IMR-90 (cell line): ENCODE measurements around the gene PCBD1. TPM values are rescaled to one million over a fixed set of nuclear protein-coding genes. Genes with fewer than 3 reads are reported as not detected.

ENCODE experiments used
- ATAC-seq: fragments of 200-7000 bp; cut with Tn5 transposase; 2 replicates; pipeline ENCODE4 v1.9.1; 2020; ENCODE audit warnings: low read depth, mild to moderate bottlenecking, moderate library complexity
- BruUV-seq: library from RNA; stranded (reverse); fragments of 400-500 nt; replicated peaks from 2 replicates; lab custom pipeline; 2021; lab: Mats Ljungman, UMichigan
- CTCF ChIA-PET: fragments of 300-600 bp; formaldehyde crosslinking; extraction: SDS; loops from one replicate; lab custom pipeline; 2021; ENCODE audit warnings: antibody characterized with exemption; lab: Yijun Ruan, JAX
- POLR2A ChIA-PET: fragments of 300-600 bp; sonication (Branson Sonifier 250); formaldehyde crosslinking; loops from one replicate; lab custom pipeline; 2022; ENCODE audit warnings: antibody characterized with exemption; ENCODE audit not compliant: unreplicated experiment; lab: Charles Lee
- DNase-seq: peaks from one replicate; pipeline ENCODE4 v3.0.0; 2013
- H2AFZ ChIP-seq: replicated peaks from 2 replicates; pipeline ENCODE3; 2013; ENCODE audit warnings: low read length, mild to moderate bottlenecking; ENCODE audit not compliant: poor library complexity
- H2AK5ac ChIP-seq: 2 replicates; pipeline ENCODE4 v1.6.1; 2013; ENCODE audit warnings: low read depth, low read length, inconsistent platforms
- H2AK9ac ChIP-seq: replicated peaks from 2 replicates; pipeline ENCODE3; 2013; ENCODE audit warnings: mild to moderate bottlenecking, low read depth, low read length, moderate library complexity; ENCODE audit not compliant: poor library complexity
- H2BK120ac ChIP-seq: 2 replicates; pipeline ENCODE4 v1.6.1; 2013; ENCODE audit warnings: low read depth, low read length, inconsistent platforms
- H2BK15ac ChIP-seq: 3 replicates; pipeline ENCODE4 v1.6.1; 2013; ENCODE audit warnings: low read depth, low read length, inconsistent platforms
- H2BK20ac ChIP-seq: 2 replicates; pipeline ENCODE4 v1.6.1; 2013; ENCODE audit warnings: low read depth, mild to moderate bottlenecking, inconsistent platforms, low read length, moderate library complexity
- H2BK5ac ChIP-seq: 2 replicates; pipeline ENCODE4 v1.6.1; 2013; ENCODE audit warnings: mild to moderate bottlenecking, low read depth, low read length, inconsistent platforms; ENCODE audit not compliant: poor library complexity, severe bottlenecking
- H3K14ac ChIP-seq: replicated peaks from 2 replicates; pipeline ENCODE4 v1.6.1; 2013; ENCODE audit warnings: low read depth, low read length, inconsistent platforms
- H3K18ac ChIP-seq: 2 replicates; pipeline ENCODE4 v1.6.1; 2013; ENCODE audit warnings: low read depth, low read length, control low read depth
- H3K23ac ChIP-seq: 2 replicates; pipeline ENCODE4 v1.6.1; 2013; ENCODE audit warnings: low read depth, low read length, inconsistent platforms
- H3K27ac ChIP-seq: 2 replicates; pipeline ENCODE4 v1.5.1; 2013; ENCODE audit warnings: mild to moderate bottlenecking, control low read depth, low read length; ENCODE audit not compliant: insufficient read depth
- H3K27me3 ChIP-seq: 2 replicates; pipeline ENCODE4 v1.6.1; 2013; ENCODE audit warnings: low read length; ENCODE audit not compliant: control insufficient read depth, insufficient read depth
- H3K36me3 ChIP-seq: 2 replicates; pipeline ENCODE4 v1.6.1; 2013; ENCODE audit warnings: low read length, mixed read lengths; ENCODE audit not compliant: control insufficient read depth, insufficient read depth
- H3K4ac ChIP-seq: 2 replicates; pipeline ENCODE4 v1.6.1; 2013; ENCODE audit warnings: low read depth, low read length, inconsistent platforms
- H3K4me1 ChIP-seq: 2 replicates; pipeline ENCODE4 v1.6.1; 2013; ENCODE audit warnings: low read length, mixed read lengths; ENCODE audit not compliant: control insufficient read depth, insufficient read depth
- H3K4me2 ChIP-seq: 2 replicates; pipeline ENCODE4 v1.6.1; 2013; ENCODE audit warnings: low read depth, mild to moderate bottlenecking, control low read depth, low read length, moderate library complexity
- H3K4me3 ChIP-seq: 2 replicates; pipeline ENCODE4 v1.5.1; 2013; ENCODE audit warnings: low read depth, mild to moderate bottlenecking, control low read depth, low read length, moderate library complexity; ENCODE audit not compliant: insufficient read depth
- H3K56ac ChIP-seq: 2 replicates; pipeline ENCODE4 v1.6.1; 2013; ENCODE audit warnings: low read length, inconsistent platforms; ENCODE audit not compliant: insufficient read depth; ENCODE audit errors: extremely low read depth
- H3K79me1 ChIP-seq, 2 experiments: 2 replicates each; pipeline ENCODE4 v1.6.1; 2013; ENCODE audit warnings: low read length in 2 of 2, inconsistent platforms in 1 of 2, low read depth in 1 of 2
- H3K9ac ChIP-seq: 2 replicates; pipeline ENCODE4 v1.6.1; 2013; ENCODE audit warnings: low read depth, low read length, control low read depth
- H3K9me1 ChIP-seq: 2 replicates; pipeline ENCODE4 v1.6.1; 2013; ENCODE audit warnings: low read length, inconsistent platforms; ENCODE audit not compliant: insufficient read depth
- H3K9me3 ChIP-seq: 2 replicates; pipeline ENCODE4 v1.6.1; 2013; ENCODE audit warnings: low read length; ENCODE audit not compliant: control insufficient read depth, insufficient read depth
- H4K20me1 ChIP-seq: 2 replicates; pipeline ENCODE4 v1.6.1; 2013; ENCODE audit warnings: low read length, inconsistent platforms; ENCODE audit not compliant: insufficient read depth
- H4K5ac ChIP-seq: 2 replicates; pipeline ENCODE4 v1.6.1; 2013; ENCODE audit warnings: mild to moderate bottlenecking, low read depth, low read length, control low read depth
- H4K8ac ChIP-seq, 2 experiments: 2 replicates each; pipeline ENCODE4 v1.6.1; 2013; ENCODE audit warnings: low read depth in 2 of 2, low read length in 2 of 2, control low read depth in 1 of 2, inconsistent platforms in 1 of 2
- H4K91ac ChIP-seq: 2 replicates; pipeline ENCODE4 v1.6.1; 2013; ENCODE audit warnings: low read depth, low read length, inconsistent platforms; ENCODE audit not compliant: insufficient read depth
- BHLHE40 ChIP-seq: fragments of 150-350 bp; IDR thresholded peaks from 2 replicates; pipeline ENCODE4 v1.6.1; 2016; ENCODE audit warnings: mild to moderate bottlenecking, low read depth, low read length
- CEBPB ChIP-seq: IDR thresholded peaks from 2 replicates; pipeline ENCODE4 v1.6.1; 2012; ENCODE audit warnings: low read depth, low read length, improper control_type of control experiment
- CHD1 ChIP-seq: IDR thresholded peaks from 2 replicates; pipeline ENCODE4 v1.6.1; 2012; ENCODE audit warnings: low read depth, low read length, improper control_type of control experiment
- CTCF ChIP-seq: conservative IDR thresholded peaks from 2 replicates; pipeline ENCODE4 v1.5.1; 2012; ENCODE audit warnings: mild to moderate bottlenecking, low read depth, low read length, improper control_type of control experiment
- ELK1 ChIP-seq: fragments of 150-350 bp; IDR thresholded peaks from 2 replicates; pipeline ENCODE4 v1.6.1; 2016; ENCODE audit warnings: low read depth, mild to moderate bottlenecking, low read length, moderate library complexity, borderline replicate concordance
- FOS ChIP-seq: fragments of 150-350 bp; IDR thresholded peaks from 2 replicates; pipeline ENCODE4 v1.6.1; 2016; ENCODE audit warnings: low read depth, low read length
- MAFK ChIP-seq: IDR thresholded peaks from 2 replicates; pipeline ENCODE4 v1.6.1; 2012; ENCODE audit warnings: low read depth, low read length, improper control_type of control experiment
- MAZ ChIP-seq: IDR thresholded peaks from 2 replicates; pipeline ENCODE4 v1.6.1; 2012; ENCODE audit warnings: low read depth, mild to moderate bottlenecking, low read length, improper control_type of control experiment, moderate library complexity, borderline replicate concordance
- MXI1 ChIP-seq: IDR thresholded peaks from 2 replicates; pipeline ENCODE4 v1.6.1; 2012; ENCODE audit warnings: low read depth, mild to moderate bottlenecking, low read length, moderate library complexity, borderline replicate concordance
- NFE2L2 ChIP-seq: fragments of 150-350 bp; IDR thresholded peaks from 2 replicates; pipeline ENCODE4 v1.6.1; 2016; ENCODE audit warnings: low read depth, mild to moderate bottlenecking, low read length
- POLR2A ChIP-seq: IDR thresholded peaks from 2 replicates; pipeline ENCODE4 v1.6.1; 2012; ENCODE audit warnings: mild to moderate bottlenecking, low read depth, low read length
- RAD21 ChIP-seq: IDR thresholded peaks from 2 replicates; pipeline ENCODE4 v1.6.1; 2012; ENCODE audit warnings: low read length, improper control_type of control experiment
- RCOR1 ChIP-seq: IDR thresholded peaks from 2 replicates; pipeline ENCODE4 v1.6.1; 2012; ENCODE audit warnings: mild to moderate bottlenecking, low read length, improper control_type of control experiment; ENCODE audit not compliant: insufficient replicate concordance
- RFX5 ChIP-seq: IDR thresholded peaks from 2 replicates; pipeline ENCODE4 v1.8.0; 2012; ENCODE audit warnings: low read depth, mild to moderate bottlenecking, low read length, moderate library complexity
- SMC3 ChIP-seq: fragments of 150-350 bp; IDR thresholded peaks from 2 replicates; pipeline ENCODE4 v1.6.1; 2016; ENCODE audit warnings: low read depth, mild to moderate bottlenecking, antibody characterized with exemption, low read length, moderate library complexity
- USF2 ChIP-seq: fragments of 150-350 bp; IDR thresholded peaks from 2 replicates; pipeline ENCODE4 v1.6.1; 2017; ENCODE audit warnings: mild to moderate bottlenecking, antibody characterized with exemption, low read length, low read depth
- WGBS, 2 experiments: methylation state at CpG; one replicate each; pipeline versions ENCODE4 v1.1.5 to v1.1.7; 2013; ENCODE audit warnings: missing lambda C conversion rate in 2 of 2; ENCODE audit not compliant: insufficient read length in 1 of 2; ENCODE audit errors: extremely low coverage in 2 of 2; 5-methylcytosine and 5-hydroxymethylcytosine counted together
- dilution Hi-C: fragments of 300-500 bp; cut with HindIII; formaldehyde crosslinking; loops from one replicate; pipeline ENCODE4 v1.14.3; 2018; ENCODE audit warnings: low sequenced_read_pairs; ENCODE audit not compliant: unreplicated experiment
- in situ Hi-C: fragments of 300-500 bp; cut with MboI; formaldehyde crosslinking; loops from 3 replicates; pipeline ENCODE4 v1.14.3; 2019; ENCODE audit warnings: low sequenced_read_pairs, inconsistent platforms, mixed read lengths
- intact Hi-C: fragments of 100-400 bp; cut with micrococcal nuclease; formaldehyde crosslinking; loops from 2 replicates; pipeline ENCODE4 v1.10.0; 2022
- polyA plus RNA-seq, 3 experiments: library from polyadenylated mRNA; depleted of rRNA; stranded (reverse); fragments of >200 nt; gene quantifications; 2 replicates each; pipeline ENCODE4 v1.2.3, GENCODE V29; 2012; ENCODE audit warnings: low replicate concordance in 1 of 3
- total RNA-seq: library from RNA; depleted of rRNA; stranded (reverse); fragments of >200 nt; gene quantifications from 2 replicates; pipeline ENCODE4 v1.2.3, GENCODE V29; 2012

PCBD1 gene
- total and polyA plus RNA-seq, 2 of the 4 experiments (the other 2 are of a cell fraction), result 15.8 to 31.6 TPM

GRCh38 chr10:70906953-70907636 lies 18.7 kb upstream of the PCBD1 start:
- Histone ChIP-seq H4K5ac (no peak overlapping the region), H4K8ac (no peak overlapping the region), H3K4ac (no peak overlapping the region), H3K9me1 (no peaks in the 10 kb centered on the region), H3K27ac (no peak overlapping the region), H3K4me2 (no peak overlapping the region), H2AFZ (peak overlapping the region; percentile 51), H3K9ac (no peak overlapping the region), H3K79me1 (no peaks in the 10 kb centered on the region), H3K23ac (no peak overlapping the region), H3K36me3 (no peaks in the 10 kb centered on the region), H2BK15ac (no peak overlapping the region), H2BK20ac (no peak overlapping the region), H2AK9ac (no peak overlapping the region), H2AK5ac (no peak overlapping the region), H3K27me3 (peaks cover 56% of the 10 kb centered on the region), H3K4me3 (no peak overlapping the region), H4K91ac (no peak overlapping the region), H3K18ac (no peak overlapping the region), H2BK120ac (no peak overlapping the region), H3K9me3 (no peaks in the 10 kb centered on the region), H3K14ac (no peak overlapping the region), H3K4me1 (no peaks in the 10 kb centered on the region), H3K56ac (no peak overlapping the region), H4K20me1 (no peaks in the 10 kb centered on the region; the same call in 1 of the 2 replicates), H2BK5ac (no peak overlapping the region)
- ChIA-PET POLR2A (no interaction called here), CTCF (no interaction called here)
- ATAC-seq (no peak), DNase-seq (no peak)
- BruUV-seq, result no TSS peak
- dilution Hi-C loops, result no loop called here
- no peak for TF ChIP-seq ELK1
- TF ChIP-seq RFX5, result no peak
- no peak for TF ChIP-seq CEBPB
- TF ChIP-seq MAZ, result no peak
- no peak for TF ChIP-seq RCOR1
- no peak for TF ChIP-seq FOS
- TF ChIP-seq POLR2A, result no peak
- no peak for TF ChIP-seq NFE2L2
- TF ChIP-seq BHLHE40, result no peak
- no peak for TF ChIP-seq CTCF
- no peak for TF ChIP-seq USF2
- no peak for TF ChIP-seq SMC3
- no peak for TF ChIP-seq CHD1
- no peak for TF ChIP-seq MXI1
- TF ChIP-seq MAFK, result no peak
- no peak for TF ChIP-seq RAD21
- intact Hi-C loops, result no loop called here
- in situ Hi-C loops, result no loop called here
- WGBS, 2 experiments, result 82% methylated on average over 4 of the region's 15 CpGs; no CpG with 5 or more reads in 1 of the 2 experiments
